ENCODE data around the gene WWOX. TPM values are rescaled to one million over a fixed set of nuclear protein-coding genes. Genes with fewer than 3 reads are reported as not detected.
"Not testable (repeated sequence)": the region's sequence is repeated elsewhere in the genome, so short reads cannot be mapped to it uniquely, and the experiment has no call there.

The WWOX gene
- polyA plus RNA-seq, 1 donor from 2014 or later, result 25.6 TPM

- Histone ChIP-seq H3K36me3 (ENCODE audit: insufficient read depth, low read length) (no peaks in the 10 kb centered on the region), H3K27me3 (ENCODE audit: insufficient read depth, low read depth, low read length) (no peaks in the 10 kb centered on the region), H3K27ac (ENCODE audit: low read length) (no peak overlapping the region), H4K20me1 (ENCODE audit: insufficient read depth) (no peaks in the 10 kb centered on the region), H3K79me2 (replicated peaks; ENCODE audit: insufficient read depth, low read length) (no peaks in the 10 kb centered on the region), H3K9ac (ENCODE audit: low read length) (no peak overlapping the region), H3K4me2 (ENCODE audit: low read length) (no peak overlapping the region), H3K4me3 (ENCODE audit: low read length) (no peak overlapping the region), H3K9me2 (ENCODE audit: insufficient read depth, low read length) (no peaks in the 10 kb centered on the region), H3K9me3 (ENCODE audit: low read length) (no peaks in the 10 kb centered on the region), H3F3A (ENCODE audit: insufficient read depth, low read length, poor library complexity, severe bottlenecking) (no peaks in the 10 kb centered on the region), H2AFZ (ENCODE audit: low read depth, low read length) (no peak overlapping the region)
- TF ChIP-seq POLR2AphosphoS5 (IDR thresholded peaks at IDR 0.05) (no peak), MXI1 (conservative IDR thresholded peaks at IDR 0.05; ENCODE audit: poor library complexity, severe bottlenecking) (no peak), CTCF (IDR thresholded peaks at IDR 0.05; ENCODE audit: poor library complexity, severe bottlenecking) (no peak)
Observed at GRCh38 chr16:78510496-78510895, 411.0 kb downstream of the WWOX start.

- TF ChIP-seq REST (IDR thresholded peaks at IDR 0.05; ENCODE audit: borderline replicate concordance), result no peak
- no peak for TF ChIP-seq SMC3 (conservative IDR thresholded peaks at IDR 0.05; ENCODE audit: poor library complexity)
- TF ChIP-seq POLR2AphosphoS5 (IDR thresholded peaks at IDR 0.05), result no peak
- TF ChIP-seq RAD21 (conservative IDR thresholded peaks at IDR 0.05), result no peak
- no peak for TF ChIP-seq EP300 (conservative IDR thresholded peaks at IDR 0.05; ENCODE audit: poor library complexity, severe bottlenecking)
- Histone ChIP-seq H3F3A (ENCODE audit: insufficient read depth, low read length, poor library complexity, severe bottlenecking) (no peaks in the 10 kb centered on the region), H3K27me3 (ENCODE audit: insufficient read depth, low read depth, low read length) (no peaks in the 10 kb centered on the region), H3K9me3 (ENCODE audit: low read length) (no peaks in the 10 kb centered on the region), H3K36me3 (ENCODE audit: insufficient read depth, low read length) (no peaks in the 10 kb centered on the region), H2AFZ (ENCODE audit: low read depth, low read length) (no peak overlapping the region), H3K9me2 (ENCODE audit: insufficient read depth, low read length) (no peaks in the 10 kb centered on the region), H3K4me2 (ENCODE audit: low read length) (no peak overlapping the region), H3K79me2 (replicated peaks; ENCODE audit: insufficient read depth, low read length) (no peaks in the 10 kb centered on the region), H3K4me3 (ENCODE audit: low read length) (no peak overlapping the region), H3K9ac (ENCODE audit: low read length) (no peak overlapping the region), H3K27ac (ENCODE audit: low read length) (no peak overlapping the region), H4K20me1 (ENCODE audit: insufficient read depth) (no peaks in the 10 kb centered on the region)
Observed at GRCh38 chr16:78513838-78514237, 414.4 kb downstream of the WWOX start.

GRCh38 chr16:78514888-78515287 lies 415.4 kb downstream of the WWOX start:
- not testable (repeated sequence) for H3K79me2 ChIP-seq (replicated peaks; ENCODE audit: insufficient read depth, low read length); H3K4me2 ChIP-seq (ENCODE audit: low read length); H3F3A ChIP-seq (ENCODE audit: insufficient read depth, low read length, poor library complexity, severe bottlenecking); H3K27ac ChIP-seq (ENCODE audit: low read length); H3K9me2 ChIP-seq (ENCODE audit: insufficient read depth, low read length); H2AFZ ChIP-seq (ENCODE audit: low read depth, low read length); H3K9ac ChIP-seq (ENCODE audit: low read length); H3K9me3 ChIP-seq (ENCODE audit: low read length); H3K27me3 ChIP-seq (ENCODE audit: insufficient read depth, low read depth, low read length); H3K36me3 ChIP-seq (ENCODE audit: insufficient read depth, low read length); H4K20me1 ChIP-seq (ENCODE audit: insufficient read depth); H3K4me3 ChIP-seq (ENCODE audit: low read length)

Measured in neural cell (in vitro differentiated cells).